A549 (cell line): ENCODE results near the gene DNAH5. TPM values are rescaled to one million over a fixed set of nuclear protein-coding genes. Genes with fewer than 3 reads are reported as not detected.

ENCODE experiments used
- ATAC-seq, 2 experiments: fragments of 200-7000 bp in 1 of 2; fragments of >200 bp in 1 of 2; cut with Nextera tagmentation in 1 of 2; cut with Tn5 transposase in 1 of 2; 3 replicates each; pipeline versions ENCODE4 v1.8.0 to v1.9.1; 2018 to 2020; ENCODE audit warnings: mild to moderate bottlenecking in 1 of 2, moderate library complexity in 1 of 2
- CTCF ChIA-PET: fragments of 300-600 bp; sonication (Branson Sonifier 250); formaldehyde crosslinking; extraction: SDS; loops from one replicate; lab custom pipeline; 2021; ENCODE audit warnings: antibody characterized with exemption, inconsistent platforms; lab: Yijun Ruan, JAX
- POLR2A ChIA-PET: fragments of 350-600 bp; formaldehyde crosslinking; extraction: SDS; loops from one replicate; lab custom pipeline; 2021; ENCODE audit warnings: antibody characterized with exemption, inconsistent platforms; lab: Yijun Ruan, JAX
- DNase-seq, 2 experiments: peaks; one replicate each; pipeline versions ENCODE4 v3.0.0 to v3.0.0-alpha.2; 2011 to 2016; ENCODE audit warnings: low read depth in 1 of 2, low spot score in 1 of 2
- FAIRE-seq: peaks from 2 replicates; lab custom pipeline; 2011; peaks lifted over from hg19 to GRCh38; lab: Jason Lieb, UNC
- H3K27ac ChIP-seq, 2 experiments: fragments of >200 bp; sonication (Bioruptor Twin); formaldehyde crosslinking; 3 replicates each; pipeline ENCODE4 v1.5.1; 2016 to 2017
- H3K4me1 ChIP-seq: fragments of >200 bp; sonication (Bioruptor Twin); formaldehyde crosslinking; 3 replicates; pipeline ENCODE4 v1.6.1; 2016
- H3K4me2 ChIP-seq: fragments of >200 bp; sonication (Bioruptor Twin); formaldehyde crosslinking; 3 replicates; pipeline ENCODE4 v1.6.1; 2016
- H3K4me3 ChIP-seq: fragments of >200 bp; sonication (Bioruptor Twin); formaldehyde crosslinking; 3 replicates; pipeline ENCODE4 v1.5.1; 2016
- H3K9me3 ChIP-seq: fragments of >200 bp; sonication (Bioruptor Twin); formaldehyde crosslinking; 3 replicates; pipeline ENCODE4 v1.6.1; 2016
- BCL3 ChIP-seq: fragments of >200 bp; sonication (Bioruptor Twin); formaldehyde crosslinking; IDR thresholded peaks from 3 replicates; pipeline ENCODE4 v1.6.1; 2016
- BHLHE40 ChIP-seq: IDR thresholded peaks from 2 replicates; pipeline ENCODE4 v1.6.1; 2012; ENCODE audit warnings: low read depth, low read length, inconsistent platforms
- CBX2 ChIP-seq: fragments of 200-600 bp; sonication (generic); IDR thresholded peaks from 2 replicates; pipeline ENCODE4 v1.6.1; 2016; ENCODE audit warnings: low read depth, mild to moderate bottlenecking, borderline replicate concordance
- CHD2 ChIP-seq: fragments of 150-350 bp; IDR thresholded peaks from 2 replicates; pipeline ENCODE4 v1.6.1; 2014; ENCODE audit warnings: low read length; ENCODE audit not compliant: partially characterized antibody
- CHD4 ChIP-seq: fragments of 200-600 bp; sonication (generic); IDR thresholded peaks from 2 replicates; pipeline ENCODE4 v1.6.1; 2016; ENCODE audit warnings: antibody characterized with exemption, mild to moderate bottlenecking, borderline replicate concordance
- EHMT2 ChIP-seq: fragments of 200-600 bp; sonication (generic); IDR thresholded peaks from 2 replicates; pipeline ENCODE4 v1.6.1; 2016; ENCODE audit warnings: antibody characterized with exemption, low read depth, mild to moderate bottlenecking, moderate library complexity
- GATA3 ChIP-seq: IDR thresholded peaks from 2 replicates; pipeline ENCODE4 v1.6.1; 2012; ENCODE audit warnings: borderline replicate concordance
- HEYL ChIP-seq: fragments of 250-450 bp; sonication (Bioruptor Pico); IDR thresholded peaks from 2 replicates; pipeline ENCODE4 v1.8.0; 2021; ENCODE audit warnings: mild to moderate bottlenecking, moderate library complexity
- JUNB ChIP-seq: fragments of >200 bp; sonication (Bioruptor Twin); formaldehyde crosslinking; IDR thresholded peaks from 2 replicates; pipeline ENCODE4 v1.6.1; 2016
- MAFK ChIP-seq: fragments of 450-650 bp; IDR thresholded peaks from 2 replicates; pipeline ENCODE4 v1.6.1; 2014; ENCODE audit not compliant: partially characterized antibody
- NFE2L2 ChIP-seq: fragments of 150-350 bp; conservative IDR thresholded peaks from 2 replicates; pipeline ENCODE4 v1.6.1; 2014; ENCODE audit warnings: low read length
- NPAS2 ChIP-seq: fragments of 250-450 bp; sonication (Bioruptor Pico); IDR thresholded peaks from 2 replicates; pipeline ENCODE4 v1.8.0; 2022; ENCODE audit warnings: mild to moderate bottlenecking, moderate library complexity, borderline replicate concordance
- PHF8 ChIP-seq: fragments of 200-600 bp; sonication (generic); IDR thresholded peaks from 2 replicates; pipeline ENCODE4 v1.6.1; 2016; ENCODE audit warnings: low read depth, mild to moderate bottlenecking, antibody characterized with exemption, moderate library complexity, borderline replicate concordance
- RAD21 ChIP-seq, 2 experiments: fragments of >200 bp in 1 of 2; sonication (Bioruptor Twin) in 1 of 2; formaldehyde crosslinking in 1 of 2; IDR thresholded peaks in 1 of 2; conservative IDR thresholded peaks in 1 of 2; 2 replicates in 1 of 2; 3 replicates in 1 of 2; pipeline ENCODE4 v1.6.1; 2012 to 2018; ENCODE audit warnings: inconsistent platforms in 1 of 2
- RARB ChIP-seq: fragments of 250-450 bp; sonication (Bioruptor Pico); IDR thresholded peaks from 2 replicates; pipeline ENCODE4 v1.8.0; 2021; ENCODE audit warnings: mild to moderate bottlenecking, moderate library complexity
- RFX5 ChIP-seq: fragments of 450-650 bp; IDR thresholded peaks from 2 replicates; pipeline ENCODE4 v1.7.1; 2014; ENCODE audit warnings: antibody characterized with exemption, mild to moderate bottlenecking, moderate library complexity
- RNF2 ChIP-seq: fragments of 200-600 bp; sonication (generic); IDR thresholded peaks from 2 replicates; pipeline ENCODE4 v1.6.1; 2016; ENCODE audit warnings: low read depth, mild to moderate bottlenecking, antibody characterized with exemption, moderate library complexity, borderline replicate concordance
- TP53 ChIP-seq: fragments of 250-450 bp; sonication (Bioruptor Pico); IDR thresholded peaks from 2 replicates; pipeline ENCODE4 v1.5.0; 2021; ENCODE audit warnings: mild to moderate bottlenecking, moderate library complexity
- ZC3H11A ChIP-seq: fragments of 450-650 bp; IDR thresholded peaks from 2 replicates; pipeline ENCODE4 v1.6.1; 2014; ENCODE audit warnings: antibody characterized with exemption, mild to moderate bottlenecking
- WGBS: methylation state at CpG from one replicate; pipeline ENCODE4 v1.1.6; 2017; ENCODE audit errors: missing lambda C conversion rate; 5-methylcytosine and 5-hydroxymethylcytosine counted together
- polyA plus RNA-seq, 4 experiments: library from polyadenylated mRNA; depleted of rRNA in 3 of 4; stranded (reverse); fragments of >200 nt; fragmentation: RNase III in 1 of 4; extraction: RNeasy Plus Mini Kit Qiagen cat#74134 plus additional on column Dnase treatment in 1 of 4; gene quantifications; 2 replicates in 3 of 4; 3 replicates in 1 of 4; pipeline ENCODE4 v1.2.3, GENCODE V29; 2011 to 2017
- TF ChIP-seq, protein P1 (sequence below): fragments of >200 bp; sonication (Bioruptor Twin); formaldehyde crosslinking; IDR thresholded peaks from 3 replicates; pipeline ENCODE4 v1.5.1; 2016
- TF ChIP-seq, protein P2 (sequence below): fragments of 250-450 bp; sonication (Bioruptor Pico); IDR thresholded peaks from 2 replicates; pipeline ENCODE4 v1.5.0; 2021; ENCODE audit warnings: mild to moderate bottlenecking, moderate library complexity, borderline replicate concordance

Gene DNAH5
- polyA plus RNA-seq, 2 of the 4 experiments (the other 2 are of a cell fraction): 0.15 to 1.0 TPM

- Histone ChIP-seq H3K4me1 (no peaks in the 10 kb centered on the region), H3K4me3 (no peak overlapping the region), H3K9me3 (no peaks in the 10 kb centered on the region), H3K4me2 (no peak overlapping the region), H3K27ac (no peak overlapping the region)
- CTCF ChIA-PET: no interaction called here
- DNase-seq: no peak
- POLR2A ChIA-PET: no interaction called here
- ATAC-seq: no peak
- WGBS: 45% methylated on average over 1 of the region's 1 CpG
- TF ChIP-seq ZC3H11A (no peak), RARB (CRISPR knock-in tag) (no peak), RNF2 (no peak), MAFK (no peak)
- no peak for FAIRE-seq
Measured at GRCh38 chr5:13943676-13944075, 812 bp downstream of the DNAH5 start.

- no peak overlapping the region for H3K4me3 ChIP-seq
- no peak for ATAC-seq
- no peak overlapping the region for H3K27ac ChIP-seq
- CTCF ChIA-PET: no interaction called here
- no peak for FAIRE-seq
- H3K9me3 ChIP-seq: no peaks in the 10 kb centered on the region
- H3K4me2 ChIP-seq: no peak overlapping the region
- POLR2A ChIA-PET: no interaction called here
- WGBS: 74% methylated on average over 3 of the region's 3 CpGs
- TF ChIP-seq RAD21 (conservative IDR thresholded peaks at IDR 0.05 in 1 of 2, IDR thresholded peaks at IDR 0.05 in 1 of 2) (no peak), EHMT2 (no peak), BHLHE40 (no peak), BCL3 (no peak), GATA3 (no peak), NPAS2 (CRISPR knock-in tag) (no peak), PHF8 (no peak), RNF2 (no peak), CBX2 (no peak), TP53 (no peak), JUNB (no peak), NFE2L2 (no peak), RFX5 (no peak), CHD4 (no peak), CHD2 (no peak), HEYL (CRISPR knock-in tag) (no peak)
- TF ChIP-seq, protein P1, sequence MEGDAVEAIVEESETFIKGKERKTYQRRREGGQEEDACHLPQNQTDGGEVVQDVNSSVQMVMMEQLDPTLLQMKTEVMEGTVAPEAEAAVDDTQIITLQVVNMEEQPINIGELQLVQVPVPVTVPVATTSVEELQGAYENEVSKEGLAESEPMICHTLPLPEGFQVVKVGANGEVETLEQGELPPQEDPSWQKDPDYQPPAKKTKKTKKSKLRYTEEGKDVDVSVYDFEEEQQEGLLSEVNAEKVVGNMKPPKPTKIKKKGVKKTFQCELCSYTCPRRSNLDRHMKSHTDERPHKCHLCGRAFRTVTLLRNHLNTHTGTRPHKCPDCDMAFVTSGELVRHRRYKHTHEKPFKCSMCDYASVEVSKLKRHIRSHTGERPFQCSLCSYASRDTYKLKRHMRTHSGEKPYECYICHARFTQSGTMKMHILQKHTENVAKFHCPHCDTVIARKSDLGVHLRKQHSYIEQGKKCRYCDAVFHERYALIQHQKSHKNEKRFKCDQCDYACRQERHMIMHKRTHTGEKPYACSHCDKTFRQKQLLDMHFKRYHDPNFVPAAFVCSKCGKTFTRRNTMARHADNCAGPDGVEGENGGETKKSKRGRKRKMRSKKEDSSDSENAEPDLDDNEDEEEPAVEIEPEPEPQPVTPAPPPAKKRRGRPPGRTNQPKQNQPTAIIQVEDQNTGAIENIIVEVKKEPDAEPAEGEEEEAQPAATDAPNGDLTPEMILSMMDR: no peak
- TF ChIP-seq, protein P2, sequence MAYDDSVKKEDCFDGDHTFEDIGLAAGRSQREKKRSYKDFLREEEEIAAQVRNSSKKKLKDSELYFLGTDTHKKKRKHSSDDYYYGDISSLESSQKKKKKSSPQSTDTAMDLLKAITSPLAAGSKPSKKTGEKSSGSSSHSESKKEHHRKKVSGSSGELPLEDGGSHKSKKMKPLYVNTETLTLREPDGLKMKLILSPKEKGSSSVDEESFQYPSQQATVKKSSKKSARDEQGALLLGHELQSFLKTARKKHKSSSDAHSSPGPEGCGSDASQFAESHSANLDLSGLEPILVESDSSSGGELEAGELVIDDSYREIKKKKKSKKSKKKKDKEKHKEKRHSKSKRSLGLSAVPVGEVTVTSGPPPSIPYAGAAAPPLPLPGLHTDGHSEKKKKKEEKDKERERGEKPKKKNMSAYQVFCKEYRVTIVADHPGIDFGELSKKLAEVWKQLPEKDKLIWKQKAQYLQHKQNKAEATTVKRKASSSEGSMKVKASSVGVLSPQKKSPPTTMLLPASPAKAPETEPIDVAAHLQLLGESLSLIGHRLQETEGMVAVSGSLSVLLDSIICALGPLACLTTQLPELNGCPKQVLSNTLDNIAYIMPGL (CRISPR knock-in tag): no peak
- no peaks in the 10 kb centered on the region for H3K4me1 ChIP-seq
- DNase-seq: no peak
Measured at GRCh38 chr5:13941468-13941867, 3.0 kb downstream of the DNAH5 start.
